WI38 (cell line): ENCODE results near the gene MYO3B.

Experiments used
- H3K4me3 ChIP-seq: 2 replicates; pipeline ENCODE4 v1.5.1; 2011; ENCODE audit warnings: low read depth, mild to moderate bottlenecking, control low read depth, low read length
- TF ChIP-seq, protein P1 (sequence below): IDR thresholded peaks from 2 replicates; pipeline ENCODE4 v1.5.1; 2012; ENCODE audit warnings: low read depth, mild to moderate bottlenecking, control low read depth, low read length

MYO3B gene

DNA sequence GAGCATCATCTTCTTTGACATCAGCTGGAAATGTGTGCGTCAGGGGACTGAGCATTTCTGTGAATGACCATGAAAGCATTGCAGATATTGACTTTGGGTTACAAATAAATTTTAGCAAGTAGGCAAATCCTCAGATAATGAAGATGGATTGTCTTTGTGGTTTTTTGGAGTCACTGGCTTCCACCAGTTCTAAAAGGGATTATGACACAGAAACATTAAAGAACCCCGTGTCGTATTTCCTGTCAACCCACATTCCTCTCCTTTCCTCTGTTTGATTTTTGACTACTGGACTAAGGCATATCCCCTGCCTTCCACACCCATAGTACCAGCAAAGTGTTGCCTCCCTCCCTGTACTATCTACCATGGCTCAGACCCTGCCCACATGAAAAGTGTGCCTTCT, 268.1 kb downstream of the MYO3B start:
- TF ChIP-seq, protein P1, sequence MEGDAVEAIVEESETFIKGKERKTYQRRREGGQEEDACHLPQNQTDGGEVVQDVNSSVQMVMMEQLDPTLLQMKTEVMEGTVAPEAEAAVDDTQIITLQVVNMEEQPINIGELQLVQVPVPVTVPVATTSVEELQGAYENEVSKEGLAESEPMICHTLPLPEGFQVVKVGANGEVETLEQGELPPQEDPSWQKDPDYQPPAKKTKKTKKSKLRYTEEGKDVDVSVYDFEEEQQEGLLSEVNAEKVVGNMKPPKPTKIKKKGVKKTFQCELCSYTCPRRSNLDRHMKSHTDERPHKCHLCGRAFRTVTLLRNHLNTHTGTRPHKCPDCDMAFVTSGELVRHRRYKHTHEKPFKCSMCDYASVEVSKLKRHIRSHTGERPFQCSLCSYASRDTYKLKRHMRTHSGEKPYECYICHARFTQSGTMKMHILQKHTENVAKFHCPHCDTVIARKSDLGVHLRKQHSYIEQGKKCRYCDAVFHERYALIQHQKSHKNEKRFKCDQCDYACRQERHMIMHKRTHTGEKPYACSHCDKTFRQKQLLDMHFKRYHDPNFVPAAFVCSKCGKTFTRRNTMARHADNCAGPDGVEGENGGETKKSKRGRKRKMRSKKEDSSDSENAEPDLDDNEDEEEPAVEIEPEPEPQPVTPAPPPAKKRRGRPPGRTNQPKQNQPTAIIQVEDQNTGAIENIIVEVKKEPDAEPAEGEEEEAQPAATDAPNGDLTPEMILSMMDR, result no peak
- H3K4me3 ChIP-seq, result no peak overlapping the region

DNA sequence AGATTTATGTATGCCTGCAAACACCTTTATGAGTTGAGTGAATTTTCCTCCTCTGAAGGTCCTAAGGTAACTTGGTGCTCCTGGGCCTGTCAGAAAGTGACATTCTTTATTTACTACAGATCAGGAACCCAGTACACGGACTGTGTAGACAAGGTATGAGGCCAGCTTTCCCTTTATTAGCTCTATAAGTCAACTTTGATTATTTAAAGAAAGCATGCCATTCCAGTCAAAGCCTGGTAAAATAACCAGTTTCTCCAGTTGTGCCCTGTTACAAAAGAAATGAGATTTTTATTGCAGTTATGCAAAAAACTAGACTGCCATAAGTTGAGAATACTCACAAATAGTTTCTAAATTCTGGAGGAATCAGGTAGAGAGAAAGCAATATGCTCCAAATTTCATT, 271.1 kb downstream of the MYO3B start:
- TF ChIP-seq, protein P1, result no peak
- H3K4me3 ChIP-seq, result no peak overlapping the region

DNA sequence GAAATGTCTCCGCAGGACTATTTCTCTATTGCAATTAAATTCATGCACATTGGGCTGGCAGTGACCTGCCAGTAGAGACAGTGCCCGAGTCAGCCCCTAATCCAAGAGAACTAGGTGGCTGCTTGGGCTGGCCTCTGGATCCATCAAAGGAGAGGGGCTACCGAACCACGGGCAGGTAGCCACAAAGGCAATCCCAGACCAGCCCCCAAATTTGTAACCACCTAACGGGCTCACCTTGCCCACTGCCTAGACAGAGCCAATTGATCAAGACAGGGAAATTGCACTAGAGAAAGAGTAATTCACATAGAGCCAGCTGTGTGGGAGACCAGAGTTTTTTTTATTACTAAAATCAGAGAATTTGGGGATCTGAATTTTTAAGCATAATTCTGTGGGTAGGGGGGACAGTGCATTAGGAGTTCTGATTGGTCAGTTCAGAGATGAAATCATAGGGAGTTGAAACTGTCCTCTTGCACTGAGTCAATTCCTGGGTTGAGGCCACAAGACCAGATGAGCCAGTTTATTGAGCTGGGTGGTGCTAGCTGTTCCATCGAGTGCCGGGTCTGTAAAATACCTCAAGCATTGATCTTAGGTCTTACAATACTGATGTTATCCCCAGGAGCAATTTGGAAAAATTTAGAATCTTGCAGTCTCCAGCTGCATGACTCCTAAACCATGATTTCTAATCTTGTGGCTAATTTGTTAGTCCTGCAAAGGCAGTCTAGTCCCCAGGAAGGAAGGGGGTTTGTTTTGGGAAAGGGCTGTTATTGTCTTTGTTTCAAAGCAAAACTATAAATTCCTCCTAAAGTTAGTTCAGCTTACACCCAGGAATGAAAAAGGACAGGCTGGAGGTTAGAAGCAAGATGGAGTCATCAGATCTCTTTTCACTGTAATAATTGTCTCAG, 276.8 kb downstream of the MYO3B start:
- TF ChIP-seq, protein P1, result no peak
- no peak overlapping the region for H3K4me3 ChIP-seq

DNA sequence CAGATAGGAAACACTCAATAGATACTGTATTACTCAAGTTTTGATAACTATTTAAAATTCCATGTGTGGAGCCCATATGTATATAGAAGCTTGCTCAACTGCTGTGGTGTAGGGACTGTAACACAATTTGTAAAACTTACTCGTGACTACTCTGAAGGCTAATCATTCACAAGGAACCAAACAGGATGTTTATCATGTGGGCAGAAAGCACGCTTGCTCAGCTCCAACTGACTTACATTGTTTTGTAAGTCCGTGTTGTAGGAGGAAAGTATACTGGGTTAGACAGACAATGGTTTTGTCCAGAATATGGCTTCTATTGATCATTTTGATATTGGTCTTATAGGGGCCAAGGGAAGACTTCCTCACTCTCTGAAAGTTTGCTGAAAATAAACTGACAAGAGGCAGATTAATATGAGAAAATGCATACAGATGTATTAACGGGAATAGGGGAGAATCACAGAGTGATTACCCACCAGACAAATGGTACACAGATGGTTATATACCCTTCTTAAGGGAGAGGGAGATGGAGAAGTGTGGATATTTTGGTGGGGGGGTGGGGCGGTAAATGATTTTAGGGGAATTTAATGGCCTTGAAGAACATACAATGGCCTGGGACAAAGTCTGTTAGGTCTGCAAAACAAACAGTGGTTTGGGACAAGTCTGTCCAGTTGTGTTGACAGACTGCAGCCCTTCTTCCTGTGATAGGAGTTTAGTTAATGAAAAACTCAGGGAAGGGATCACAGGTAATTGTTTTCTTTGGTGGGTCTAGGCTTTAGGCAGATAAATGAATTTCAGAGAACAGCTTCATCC, 277.9 kb downstream of the MYO3B start:
- TF ChIP-seq, protein P1, result no peak
- H3K4me3 ChIP-seq, result no peak overlapping the region

DNA sequence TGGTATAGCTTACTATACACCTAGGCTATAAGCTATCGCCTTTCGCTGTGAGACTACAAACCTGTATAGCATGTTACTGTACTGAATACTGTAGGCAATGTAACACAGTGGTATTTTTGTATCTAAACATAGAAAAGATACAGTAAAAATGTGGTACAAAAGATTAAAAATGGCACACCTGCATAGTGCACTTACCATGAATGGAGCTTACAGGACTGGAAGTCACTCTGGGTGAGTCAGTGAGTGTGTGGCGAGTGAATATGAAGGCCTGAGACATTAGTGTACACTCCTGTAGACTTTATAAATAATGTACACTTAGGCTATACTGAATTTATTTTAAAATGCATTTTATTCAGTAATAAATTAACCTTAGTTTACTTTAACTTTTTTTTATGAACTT, 279.0 kb downstream of the MYO3B start:
- TF ChIP-seq, protein P1, result no peak
- no peak overlapping the region for H3K4me3 ChIP-seq

DNA sequence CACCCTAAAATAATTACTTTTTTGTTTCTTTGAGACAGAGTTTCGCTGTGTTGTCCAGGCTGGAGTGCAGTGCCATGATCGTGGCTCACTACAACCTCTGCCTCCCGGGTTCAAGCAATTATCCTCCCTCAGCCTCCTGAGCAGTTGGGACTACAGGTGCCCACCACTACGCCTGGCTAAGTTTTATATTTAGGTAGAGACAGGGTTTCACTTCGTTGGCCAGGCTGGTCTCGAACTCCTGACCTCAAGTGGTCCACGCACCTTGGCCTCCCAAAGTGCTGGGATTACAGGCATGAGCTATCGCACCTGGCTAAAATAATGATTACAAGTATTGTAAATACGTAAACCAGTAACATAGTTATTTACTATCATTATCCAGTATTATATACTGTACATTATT, 279.8 kb downstream of the MYO3B start:
- TF ChIP-seq, protein P1, result no peak
- no peak overlapping the region for H3K4me3 ChIP-seq

DNA sequence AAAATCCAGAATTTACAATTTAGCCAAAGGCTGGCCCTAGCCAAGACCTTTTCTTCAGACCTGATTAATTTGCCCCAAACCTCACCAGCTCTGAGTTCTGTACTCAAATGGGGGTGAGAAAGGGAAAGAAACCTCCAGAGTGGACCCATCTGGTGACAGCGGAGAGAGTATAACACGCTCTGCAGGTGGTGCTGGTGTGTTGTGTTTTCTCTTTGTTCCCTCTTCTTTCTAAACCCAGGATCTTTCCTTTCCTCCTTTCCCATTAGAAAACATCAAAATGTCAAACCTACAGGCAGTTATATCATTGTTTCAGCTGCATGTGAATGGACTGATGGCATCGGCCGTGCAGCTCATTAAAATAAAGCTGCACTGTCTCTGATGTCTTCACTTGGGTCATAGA, 283.9 kb downstream of the MYO3B start:
- H3K4me3 ChIP-seq, result no peak overlapping the region
- TF ChIP-seq, protein P1, result no peak
